Glutamatergic neuron (in vitro differentiated cells): Measurements from ENCODE around the gene SLC35F3. TPM values are rescaled to one million over a fixed set of nuclear protein-coding genes. Genes with fewer than 3 reads are reported as not detected.
"Not testable (repeated sequence)": the region's sequence is repeated elsewhere in the genome, so short reads cannot be mapped to it uniquely, and the experiment has no call there.

Experiments used
- DNase-seq: peaks from one replicate; pipeline ENCODE4 v3.0.0; 2022
- H3K27ac Mint-ChIP-seq: one replicate; pipeline ENCODE4 v1.8.0; 2020; ENCODE audit warnings: mild to moderate bottlenecking, mixed read lengths, inconsistent platforms; ENCODE audit not compliant: unreplicated experiment
- H3K27me3 Mint-ChIP-seq: one replicate; pipeline ENCODE4 v1.8.0; 2020; ENCODE audit warnings: mild to moderate bottlenecking, moderate library complexity, mixed read lengths, inconsistent platforms; ENCODE audit not compliant: unreplicated experiment
- H3K36me3 Mint-ChIP-seq: one replicate; pipeline ENCODE4 v1.8.0; 2020; ENCODE audit warnings: mild to moderate bottlenecking, mixed read lengths, inconsistent platforms; ENCODE audit not compliant: unreplicated experiment
- H3K4me1 Mint-ChIP-seq: one replicate; pipeline ENCODE4 v1.8.0; 2020; ENCODE audit warnings: mild to moderate bottlenecking, low read depth, mixed read lengths, inconsistent platforms; ENCODE audit not compliant: unreplicated experiment
- H3K4me3 Mint-ChIP-seq: one replicate; pipeline ENCODE4 v1.8.0; 2020; ENCODE audit warnings: mild to moderate bottlenecking, mixed read lengths, inconsistent platforms; ENCODE audit not compliant: unreplicated experiment
- H3K9me3 Mint-ChIP-seq: one replicate; pipeline ENCODE4 v1.8.0; 2020; ENCODE audit warnings: mild to moderate bottlenecking, moderate library complexity, mixed read lengths, inconsistent platforms; ENCODE audit not compliant: unreplicated experiment
- CTCF ChIP-seq: fragments of 200-600 bp; sonication (generic); IDR thresholded peaks from one replicate; pipeline ENCODE4 v1.5.0; 2021; ENCODE audit not compliant: partially characterized antibody, unreplicated experiment
- total RNA-seq: library from RNA; stranded (reverse); fragmentation: NEBNext Ultra II Directional; extraction: Animal tissue kit (Norgen Biotek cat#: 25700); gene quantifications from one replicate; pipeline ENCODE4 v1.2.1, GENCODE V29; 2021; ENCODE audit not compliant: unreplicated experiment

SLC35F3 gene
- total RNA-seq, 1 donor from 2014 or later: 0.98 TPM

DNA sequence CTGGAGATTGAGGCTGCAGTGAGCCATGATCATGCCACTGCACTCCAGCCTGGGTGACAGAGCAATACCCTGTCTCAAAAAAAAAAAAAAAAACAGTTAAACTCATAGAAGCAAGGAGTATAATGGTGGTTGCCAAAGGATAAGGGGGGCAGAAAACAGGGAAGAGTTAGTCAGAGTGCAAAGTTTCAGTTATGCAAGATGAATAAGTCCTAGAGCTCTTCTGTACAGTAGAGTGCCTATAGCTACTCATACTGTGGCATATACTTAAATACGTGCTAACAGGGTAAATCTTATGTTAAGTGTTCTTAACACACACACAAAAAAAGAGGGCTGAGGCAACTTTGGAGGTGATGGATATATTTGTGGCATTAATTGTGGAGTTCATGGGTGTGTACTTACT lies 393.2 kb downstream of the SLC35F3 start:
- Mint-ChIP-seq H3K4me3 (no peak overlapping the region), H3K27me3 (peaks cover 2% of the 10 kb centered on the region), H3K4me1 (peaks cover 12% of the 10 kb centered on the region), H3K9me3 (peaks cover 4% of the 10 kb centered on the region), H3K27ac (no peak overlapping the region), H3K36me3 (no peaks in the 10 kb centered on the region)
- no peak for DNase-seq
- TF ChIP-seq CTCF: no peak

- TF ChIP-seq CTCF: no peak
- Mint-ChIP-seq H3K4me1 (peaks cover 6% of the 10 kb centered on the region), H3K4me3 (no peak overlapping the region), H3K9me3 (peaks cover 4% of the 10 kb centered on the region), H3K36me3 (no peaks in the 10 kb centered on the region), H3K27me3 (peaks cover 2% of the 10 kb centered on the region), H3K27ac (no peak overlapping the region)
- DNase-seq: no peak
Observed at GRCh38 chr1:234300096-234300495, 395.6 kb downstream of the SLC35F3 start.

DNA sequence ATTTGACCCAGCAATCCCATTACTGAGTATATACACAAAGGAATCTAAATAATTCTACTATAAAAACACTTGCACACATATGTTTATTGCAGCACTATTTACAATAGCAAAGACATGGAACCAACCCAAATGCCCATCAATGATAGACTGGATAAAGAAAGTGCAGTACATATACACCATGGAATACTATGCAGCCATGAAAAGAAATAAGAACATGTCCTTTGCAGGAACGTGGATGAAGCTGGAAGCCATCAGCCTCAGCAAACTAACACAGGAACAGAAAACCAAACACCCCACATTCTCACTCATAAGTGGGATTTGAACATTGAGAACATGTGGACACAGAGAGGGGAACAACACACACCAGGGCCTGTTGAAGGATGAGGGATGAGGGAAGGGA lies 397.2 kb downstream of the SLC35F3 start:
- not testable (repeated sequence) for DNase-seq, H3K36me3 Mint-ChIP-seq, H3K27ac Mint-ChIP-seq, H3K27me3 Mint-ChIP-seq, H3K9me3 Mint-ChIP-seq, H3K4me1 Mint-ChIP-seq, H3K4me3 Mint-ChIP-seq

GRCh38 chr1:234302354-234302962 lies 398.0 kb downstream of the SLC35F3 start:
- H3K27ac Mint-ChIP-seq: no peak overlapping the region
- H3K4me1 Mint-ChIP-seq: no peaks in the 10 kb centered on the region
- H3K36me3 Mint-ChIP-seq: no peaks in the 10 kb centered on the region
- TF ChIP-seq CTCF: no peak
- no peaks in the 10 kb centered on the region for H3K27me3 Mint-ChIP-seq
- DNase-seq: no peak
- no peak overlapping the region for H3K4me3 Mint-ChIP-seq
- peaks cover 2% of the 10 kb centered on the region for H3K9me3 Mint-ChIP-seq

DNA sequence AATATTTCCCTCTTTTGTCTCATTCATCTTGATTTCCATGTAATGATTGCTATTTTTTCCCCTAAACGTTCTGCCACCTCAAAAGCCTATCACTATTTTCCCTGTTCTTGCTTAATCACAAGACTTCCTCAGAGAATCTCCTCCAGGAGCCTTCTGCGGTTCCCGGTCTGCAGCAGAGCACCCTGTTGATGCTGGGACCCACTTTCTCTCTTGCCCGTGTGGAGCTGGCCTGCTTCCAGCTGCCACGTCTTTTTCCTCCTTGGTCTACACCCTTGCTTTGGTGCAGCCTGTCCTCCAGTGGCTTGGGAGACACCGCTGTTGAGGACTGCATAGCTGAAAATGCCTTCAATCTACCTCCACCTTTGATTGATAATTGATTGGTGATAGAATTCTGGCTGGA lies 398.8 kb downstream of the SLC35F3 start:
- Mint-ChIP-seq H3K36me3 (no peaks in the 10 kb centered on the region), H3K27ac (no peak overlapping the region), H3K27me3 (no peaks in the 10 kb centered on the region), H3K9me3 (peaks cover 2% of the 10 kb centered on the region), H3K4me1 (no peaks in the 10 kb centered on the region), H3K4me3 (no peak overlapping the region)
- no peak for TF ChIP-seq CTCF
- DNase-seq: no peak
